ENCODE results near the gene DXO. TPM values are rescaled to one million over a fixed set of nuclear protein-coding genes. Genes with fewer than 3 reads are reported as not detected.
A peak's percentile ranks its signal among the peaks of the same experiment; 100 is the strongest.

Gene DXO
- total and polyA plus RNA-seq, 2 of the 13 experiments (the other 11 are each of a cell fraction or from before 2014, with no cell fraction given): 18.6 to 26.2 TPM

DNA sequence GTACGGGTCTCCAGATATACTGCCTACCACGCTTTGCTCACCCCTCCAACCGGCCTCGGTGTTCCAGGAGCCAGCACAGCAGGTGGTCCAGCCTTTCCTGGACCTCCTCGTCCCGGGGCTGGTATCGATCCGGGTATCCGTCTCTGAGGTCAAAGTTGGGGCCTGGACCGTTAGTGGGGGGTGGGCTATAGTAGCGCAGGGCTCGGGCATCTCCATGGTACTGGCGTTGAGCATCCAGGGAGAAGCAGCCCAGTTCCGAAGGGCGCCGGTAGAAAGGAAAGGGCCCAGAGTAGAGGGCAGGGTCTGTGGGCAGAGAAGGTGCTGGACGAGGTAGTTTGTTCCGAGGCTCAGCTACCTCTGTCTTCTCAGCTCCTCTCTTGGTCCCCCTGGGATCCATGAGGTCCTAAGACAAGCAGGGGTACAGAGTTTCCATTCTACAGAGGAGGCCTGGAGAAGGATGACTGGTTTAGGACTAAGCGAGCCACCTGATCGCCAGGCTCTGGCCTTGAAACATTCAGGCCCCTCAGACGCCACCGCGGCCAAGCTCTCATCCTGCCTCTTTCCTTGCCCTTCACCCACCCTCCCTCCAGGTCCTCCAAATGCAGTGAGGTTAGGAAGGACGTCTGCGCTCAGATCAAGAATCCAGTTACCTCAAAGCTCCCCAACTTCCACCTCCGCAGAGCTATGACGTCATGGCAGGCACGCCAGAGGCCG, 502 bp downstream of the DXO start (continued):
- TF ChIP-seq ZNF160 (CRISPR knock-in tag; IDR thresholded peaks at IDR 0.05) (no peak), YEATS2 (CRISPR knock-in tag; IDR thresholded peaks at IDR 0.05; ENCODE audit: borderline replicate concordance) (no peak), ZKSCAN1 (IDR thresholded peaks at IDR 0.05; ENCODE audit: low read length) (no peak), REL (CRISPR knock-in tag; conservative IDR thresholded peaks at IDR 0.05) (no peak), ZNF253 (CRISPR knock-in tag; IDR thresholded peaks at IDR 0.05; ENCODE audit: borderline replicate concordance) (0 out of 2 replicates have a peak, but pooled peaks have one; percentile 28), BORCS8-MEF2B (CRISPR knock-in tag; IDR thresholded peaks at IDR 0.05) (no peak), ZNF256 (CRISPR knock-in tag; conservative IDR thresholded peaks at IDR 0.05) (no peak), ZNF775 (CRISPR knock-in tag; IDR thresholded peaks at IDR 0.05; ENCODE audit: borderline replicate concordance) (no peak), PCBP1 (IDR thresholded peaks at IDR 0.05; ENCODE audit: borderline replicate concordance, low read depth, low read length) (no peak), ZNF251 (CRISPR knock-in tag; IDR thresholded peaks at IDR 0.05) (no peak), LCORL (IDR thresholded peaks at IDR 0.05) (no peak), LCORL (CRISPR knock-in tag; IDR thresholded peaks at IDR 0.05) (no peak), CENPT (CRISPR knock-in tag; IDR thresholded peaks at IDR 0.05; ENCODE audit: low read depth) (peak; percentile 21; the same call in 1 of the 2 replicates), ZNF451 (CRISPR knock-in tag; IDR thresholded peaks at IDR 0.05) (no peak), STAG1 (CRISPR knock-in tag; IDR thresholded peaks at IDR 0.05) (0 out of 2 replicates have a peak, but pooled peaks have one; percentile 3), EZH2 (conservative IDR thresholded peaks at IDR 0.05; ENCODE audit: low read depth, low read length) (no peak), SMARCC2 (IDR thresholded peaks at IDR 0.05) (no peak), SATB2 (CRISPR knock-in tag; IDR thresholded peaks at IDR 0.05) (0 out of 2 replicates have a peak, but pooled peaks have one; percentile 35), PRMT3 (CRISPR knock-in tag; IDR thresholded peaks at IDR 0.05; ENCODE audit: borderline replicate concordance, low read depth) (no peak), U2AF1 (optimal IDR thresholded peaks at IDR 0.05; ENCODE audit: low read depth, low read length) (peak; percentile 70), ZIK1 (CRISPR knock-in tag; IDR thresholded peaks at IDR 0.05; ENCODE audit: borderline replicate concordance, low read depth) (no peak), CBFB (CRISPR knock-in tag; IDR thresholded peaks at IDR 0.05) (no peak), ZNF530 (CRISPR knock-in tag; IDR thresholded peaks at IDR 0.05; ENCODE audit: low read depth) (no peak)
- TF ChIP-seq, protein P1, sequence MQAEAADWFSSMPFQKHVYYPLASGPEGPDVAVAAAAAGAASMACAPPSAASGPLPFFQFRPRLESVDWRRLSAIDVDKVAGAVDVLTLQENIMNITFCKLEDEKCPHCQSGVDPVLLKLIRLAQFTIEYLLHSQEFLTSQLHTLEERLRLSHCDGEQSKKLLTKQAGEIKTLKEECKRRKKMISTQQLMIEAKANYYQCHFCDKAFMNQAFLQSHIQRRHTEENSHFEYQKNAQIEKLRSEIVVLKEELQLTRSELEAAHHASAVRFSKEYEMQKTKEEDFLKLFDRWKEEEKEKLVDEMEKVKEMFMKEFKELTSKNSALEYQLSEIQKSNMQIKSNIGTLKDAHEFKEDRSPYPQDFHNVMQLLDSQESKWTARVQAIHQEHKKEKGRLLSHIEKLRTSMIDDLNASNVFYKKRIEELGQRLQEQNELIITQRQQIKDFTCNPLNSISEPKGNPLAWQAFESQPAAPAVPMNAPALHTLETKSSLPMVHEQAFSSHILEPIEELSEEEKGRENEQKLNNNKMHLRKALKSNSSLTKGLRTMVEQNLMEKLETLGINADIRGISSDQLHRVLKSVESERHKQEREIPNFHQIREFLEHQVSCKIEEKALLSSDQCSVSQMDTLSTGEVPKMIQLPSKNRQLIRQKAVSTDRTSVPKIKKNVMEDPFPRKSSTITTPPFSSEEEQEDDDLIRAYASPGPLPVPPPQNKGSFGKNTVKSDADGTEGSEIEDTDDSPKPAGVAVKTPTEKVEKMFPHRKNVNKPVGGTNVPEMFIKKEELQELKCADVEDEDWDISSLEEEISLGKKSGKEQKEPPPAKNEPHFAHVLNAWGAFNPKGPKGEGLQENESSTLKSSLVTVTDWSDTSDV (CRISPR knock-in tag; IDR thresholded peaks at IDR 0.05): 0 out of 2 replicates have a peak, but pooled peaks have one; percentile 67
- TF ChIP-seq, protein P2, sequence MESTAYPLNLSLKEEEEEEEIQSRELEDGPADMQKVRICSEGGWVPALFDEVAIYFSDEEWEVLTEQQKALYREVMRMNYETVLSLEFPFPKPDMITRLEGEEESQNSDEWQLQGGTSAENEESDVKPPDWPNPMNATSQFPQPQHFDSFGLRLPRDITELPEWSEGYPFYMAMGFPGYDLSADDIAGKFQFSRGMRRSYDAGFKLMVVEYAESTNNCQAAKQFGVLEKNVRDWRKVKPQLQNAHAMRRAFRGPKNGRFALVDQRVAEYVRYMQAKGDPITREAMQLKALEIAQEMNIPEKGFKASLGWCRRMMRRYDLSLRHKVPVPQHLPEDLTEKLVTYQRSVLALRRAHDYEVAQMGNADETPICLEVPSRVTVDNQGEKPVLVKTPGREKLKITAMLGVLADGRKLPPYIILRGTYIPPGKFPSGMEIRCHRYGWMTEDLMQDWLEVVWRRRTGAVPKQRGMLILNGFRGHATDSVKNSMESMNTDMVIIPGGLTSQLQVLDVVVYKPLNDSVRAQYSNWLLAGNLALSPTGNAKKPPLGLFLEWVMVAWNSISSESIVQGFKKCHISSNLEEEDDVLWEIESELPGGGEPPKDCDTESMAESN (CRISPR knock-in tag; conservative IDR thresholded peaks at IDR 0.05): 0 out of 2 replicates have a peak, but pooled peaks have one; percentile 1
- TF ChIP-seq, protein P3, sequence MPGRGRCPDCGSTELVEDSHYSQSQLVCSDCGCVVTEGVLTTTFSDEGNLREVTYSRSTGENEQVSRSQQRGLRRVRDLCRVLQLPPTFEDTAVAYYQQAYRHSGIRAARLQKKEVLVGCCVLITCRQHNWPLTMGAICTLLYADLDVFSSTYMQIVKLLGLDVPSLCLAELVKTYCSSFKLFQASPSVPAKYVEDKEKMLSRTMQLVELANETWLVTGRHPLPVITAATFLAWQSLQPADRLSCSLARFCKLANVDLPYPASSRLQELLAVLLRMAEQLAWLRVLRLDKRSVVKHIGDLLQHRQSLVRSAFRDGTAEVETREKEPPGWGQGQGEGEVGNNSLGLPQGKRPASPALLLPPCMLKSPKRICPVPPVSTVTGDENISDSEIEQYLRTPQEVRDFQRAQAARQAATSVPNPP (CRISPR knock-in tag; IDR thresholded peaks at IDR 0.05): no peak

Data from HepG2 (cell line).